SKM-1 treated with dmso at 0.1 percent for 144 hours (cell line): ENCODE measurements around the gene NGDN.
A peak's percentile ranks its signal among the peaks of the same experiment; 100 is the strongest.
"Not testable (repeated sequence)": the region's sequence is repeated elsewhere in the genome, so short reads cannot be mapped to it uniquely, and the experiment has no call there.

Experiments
- DNase-seq: peaks from one replicate; lab custom pipeline; 2025; ENCODE audit not compliant: unreplicated experiment; lab: John Stamatoyannopoulos, UW

Gene NGDN

GRCh38 chr14:23469127-23469905, at the start of gene NGDN:
Gene NGDN (plus strand): TSS chr14:23469703. CDS start chr14:23469716, 13 bp downstream.
- peak; percentile 85 for DNase-seq

- DNase-seq: no peak
These were observed 47.9 kb upstream of the NGDN start for GRCh38 chr14:23421594-23421993.

- DNase-seq: no peak
These were observed 45.8 kb upstream of the NGDN start for GRCh38 chr14:23423657-23424056.

GRCh38 chr14:23425169-23425568, 44.3 kb upstream of the NGDN start:
- no peak for DNase-seq

GRCh38 chr14:23425798-23426197, 43.7 kb upstream of the NGDN start:
- not testable (repeated sequence) for DNase-seq

- DNase-seq: no peak
These were observed 40.6 kb upstream of the NGDN start for GRCh38 chr14:23428686-23429495.

- DNase-seq: no peak
These were observed 39.3 kb upstream of the NGDN start for GRCh38 chr14:23430016-23430722.

- DNase-seq: no peak
These were observed 38.8 kb upstream of the NGDN start for GRCh38 chr14:23430723-23431085.

- DNase-seq: no peak
These were observed 38.0 kb upstream of the NGDN start for GRCh38 chr14:23431486-23431885.

GRCh38 chr14:23432102-23432925, 37.2 kb upstream of the NGDN start:
- DNase-seq: no peak

- DNase-seq: no peak
These were observed 36.6 kb upstream of the NGDN start for GRCh38 chr14:23432946-23433345.

- no peak for DNase-seq
These were observed 36.0 kb upstream of the NGDN start for GRCh38 chr14:23433457-23433856.

GRCh38 chr14:23434488-23435222, 34.8 kb upstream of the NGDN start:
- DNase-seq: no peak

GRCh38 chr14:23435543-23436326, 33.8 kb upstream of the NGDN start, which contains the start of gene MYH7:
Gene MYH7 (minus strand): TSS chr14:23435660. CDS start chr14:23433732, 1,928 bp downstream.
- no peak for DNase-seq

GRCh38 chr14:23436327-23437132, 33.0 kb upstream of the NGDN start:
- DNase-seq: no peak

- no peak for DNase-seq
These were observed 32.1 kb upstream of the NGDN start for GRCh38 chr14:23437133-23438100.
